GM21529 (cell line): ENCODE data around the gene DUSP14.

Source experiments
- ATAC-seq: cut with Tn5 transposase; IDR thresholded peaks from one replicate; pipeline ENCODE4 v1.9.1; 2021; ENCODE audit not compliant: unreplicated experiment

DUSP14 gene

GRCh38 chr17:37553401-37553966, 63.8 kb downstream of the DUSP14 start:
- no peak for ATAC-seq

GRCh38 chr17:37555386-37555785, 65.7 kb downstream of the DUSP14 start:
- ATAC-seq = no peak

GRCh38 chr17:37557482-37557881, 67.8 kb downstream of the DUSP14 start:
- ATAC-seq = no peak

GRCh38 chr17:37558299-37558698, 68.6 kb downstream of the DUSP14 start:
- no peak for ATAC-seq

- ATAC-seq = no peak
These were observed 72.5 kb downstream of the DUSP14 start for GRCh38 chr17:37562016-37562745.
